Glomerular endothelial cell (primary cell): ENCODE results near the gene TMEM185B. TPM values are rescaled to one million over a fixed set of nuclear protein-coding genes. Genes with fewer than 3 reads are reported as not detected.

Experiments used
- total RNA-seq: library from RNA; depleted of rRNA; stranded (reverse); fragments of >200 nt; gene quantifications from 2 replicates; pipeline ENCODE4 v1.2.3, GENCODE V29; 2015

Gene TMEM185B
- total RNA-seq, 1 donor from 2014 or later: 40.3 TPM

Other genes starting within 250 kb of the TMEM185B start
- 12.2 and 17.3 TPM in 2 replicates for gene EPB41L5, start 210.3 kb downstream of the TMEM185B start, total RNA-seq
- gene RALB, start 29.5 kb upstream of the TMEM185B start, total RNA-seq: 113 and 132 TPM in 2 replicates
- gene INHBB, start 122.7 kb upstream of the TMEM185B start, total RNA-seq: 2.4 and 13.9 TPM in 2 replicates